Nephron (organoid): Measurements from ENCODE around the gene PRUNE2.

Experiments
- H3K27ac Mint-ChIP-seq, 3 experiments: 2 replicates each; pipeline ENCODE4 v1.8.0; 2020; ENCODE audit warnings: mixed read lengths in 3 of 3, mild to moderate bottlenecking in 2 of 3, moderate library complexity in 1 of 3
- H3K27me3 Mint-ChIP-seq: 2 replicates; pipeline ENCODE4 v1.8.0; 2021; ENCODE audit warnings: low read depth, mild to moderate bottlenecking, moderate library complexity, mixed read lengths
- H3K36me3 Mint-ChIP-seq: 2 replicates; pipeline ENCODE4 v1.8.0; 2020; ENCODE audit warnings: low read depth, mixed read lengths
- H3K4me1 Mint-ChIP-seq: 2 replicates; pipeline ENCODE4 v1.8.0; 2020; ENCODE audit warnings: mixed read lengths
- H3K4me3 Mint-ChIP-seq, 3 experiments: 2 replicates each; pipeline ENCODE4 v1.8.0; 2020; ENCODE audit warnings: mild to moderate bottlenecking in 3 of 3, mixed read lengths in 3 of 3, moderate library complexity in 2 of 3
- H3K9me3 Mint-ChIP-seq: 2 replicates; pipeline ENCODE4 v1.8.0; 2020; ENCODE audit warnings: mixed read lengths
- CTCF ChIP-seq, 3 experiments: fragments of 200-600 bp; sonication (generic); IDR thresholded peaks; one replicate each; pipeline ENCODE4 v1.5.0; 2021; ENCODE audit warnings: antibody characterized with exemption in 3 of 3; ENCODE audit not compliant: unreplicated experiment in 3 of 3

The PRUNE2 gene

GRCh38 chr9:76810377-76810957 is 95.4 kb downstream of the PRUNE2 start:
- no peak overlapping the region for H3K27ac Mint-ChIP-seq

GRCh38 chr9:76808636-76809035 is 97.3 kb downstream of the PRUNE2 start:
- Mint-ChIP-seq H3K4me3 (no peak overlapping the region), H3K9me3 (no peaks in the 10 kb centered on the region), H3K27me3 (peaks cover 13% of the 10 kb centered on the region), H3K27ac (peak overlapping the region in 2 of 3 experiments; percentile 4 to 47), H3K36me3 (no peaks in the 10 kb centered on the region), H3K4me1 (no peaks in the 10 kb centered on the region)
- TF ChIP-seq CTCF (IDR thresholded peaks at IDR 0.05; ENCODE audit: unreplicated experiment in 3 of 3), result no peak

More at GRCh38 chr9:76810377-76810957, 95.4 kb downstream of the PRUNE2 start:
- TF ChIP-seq CTCF (IDR thresholded peaks at IDR 0.05; ENCODE audit: unreplicated experiment in 3 of 3), result peak; percentile 86 to 95 (median 88)
- H3K36me3 Mint-ChIP-seq, result no peaks in the 10 kb centered on the region
- H3K9me3 Mint-ChIP-seq, result no peaks in the 10 kb centered on the region
- H3K4me3 Mint-ChIP-seq, result no peak overlapping the region
- H3K27me3 Mint-ChIP-seq, result peaks cover 7% of the 10 kb centered on the region
- H3K4me1 Mint-ChIP-seq, result no peaks in the 10 kb centered on the region

- no peaks in the 10 kb centered on the region for H3K36me3 Mint-ChIP-seq
- no peak overlapping the region for H3K27ac Mint-ChIP-seq
- no peak for TF ChIP-seq CTCF (IDR thresholded peaks at IDR 0.05; ENCODE audit: unreplicated experiment in 3 of 3)
- H3K9me3 Mint-ChIP-seq, result no peaks in the 10 kb centered on the region
- H3K4me1 Mint-ChIP-seq, result no peaks in the 10 kb centered on the region
- H3K27me3 Mint-ChIP-seq, result peaks cover 15% of the 10 kb centered on the region
- H3K4me3 Mint-ChIP-seq, result no peak overlapping the region
Measured at GRCh38 chr9:76803762-76804161, 102.2 kb downstream of the PRUNE2 start.

- no peak for TF ChIP-seq CTCF (IDR thresholded peaks at IDR 0.05; ENCODE audit: unreplicated experiment in 3 of 3)
Measured at GRCh38 chr9:76803083-76803482, 102.8 kb downstream of the PRUNE2 start.

GRCh38 chr9:76800901-76801300 is 105.0 kb downstream of the PRUNE2 start:
- no peak overlapping the region for H3K4me3 Mint-ChIP-seq
- H3K9me3 Mint-ChIP-seq, result no peaks in the 10 kb centered on the region
- no peak for TF ChIP-seq CTCF (IDR thresholded peaks at IDR 0.05; ENCODE audit: unreplicated experiment in 3 of 3)
- peaks cover 12% of the 10 kb centered on the region for H3K27me3 Mint-ChIP-seq
- no peak overlapping the region for H3K27ac Mint-ChIP-seq
- no peaks in the 10 kb centered on the region for H3K36me3 Mint-ChIP-seq
- no peaks in the 10 kb centered on the region for H3K4me1 Mint-ChIP-seq

More at GRCh38 chr9:76803083-76803482, 102.8 kb downstream of the PRUNE2 start:
- H3K27me3 Mint-ChIP-seq, result peaks cover 12% of the 10 kb centered on the region
- H3K4me3 Mint-ChIP-seq, result no peak overlapping the region
- no peaks in the 10 kb centered on the region for H3K36me3 Mint-ChIP-seq
- no peaks in the 10 kb centered on the region for H3K9me3 Mint-ChIP-seq
- no peaks in the 10 kb centered on the region for H3K4me1 Mint-ChIP-seq
- no peak overlapping the region for H3K27ac Mint-ChIP-seq

GRCh38 chr9:76799473-76799872 is 106.4 kb downstream of the PRUNE2 start:
- no peaks in the 10 kb centered on the region for H3K4me1 Mint-ChIP-seq
- no peak for TF ChIP-seq CTCF (IDR thresholded peaks at IDR 0.05; ENCODE audit: unreplicated experiment in 3 of 3)
- H3K27me3 Mint-ChIP-seq, result peaks cover 8% of the 10 kb centered on the region
- H3K9me3 Mint-ChIP-seq, result no peaks in the 10 kb centered on the region
- no peaks in the 10 kb centered on the region for H3K36me3 Mint-ChIP-seq
- H3K4me3 Mint-ChIP-seq, result no peak overlapping the region
- no peak overlapping the region for H3K27ac Mint-ChIP-seq
